ENCODE data around the gene BCAS2.

- TF ChIP-seq POLR2A (IDR thresholded peaks at IDR 0.05; ENCODE audit: low read length) = no peak
- TF ChIP-seq GATA1 (IDR thresholded peaks at IDR 0.05; ENCODE audit: low read depth, low read length) = no peak
Observed at GRCh38 chr1:114552106-114552639, 29.2 kb downstream of the BCAS2 start.
